Measurements from ENCODE around the gene SCD5.

DNA sequence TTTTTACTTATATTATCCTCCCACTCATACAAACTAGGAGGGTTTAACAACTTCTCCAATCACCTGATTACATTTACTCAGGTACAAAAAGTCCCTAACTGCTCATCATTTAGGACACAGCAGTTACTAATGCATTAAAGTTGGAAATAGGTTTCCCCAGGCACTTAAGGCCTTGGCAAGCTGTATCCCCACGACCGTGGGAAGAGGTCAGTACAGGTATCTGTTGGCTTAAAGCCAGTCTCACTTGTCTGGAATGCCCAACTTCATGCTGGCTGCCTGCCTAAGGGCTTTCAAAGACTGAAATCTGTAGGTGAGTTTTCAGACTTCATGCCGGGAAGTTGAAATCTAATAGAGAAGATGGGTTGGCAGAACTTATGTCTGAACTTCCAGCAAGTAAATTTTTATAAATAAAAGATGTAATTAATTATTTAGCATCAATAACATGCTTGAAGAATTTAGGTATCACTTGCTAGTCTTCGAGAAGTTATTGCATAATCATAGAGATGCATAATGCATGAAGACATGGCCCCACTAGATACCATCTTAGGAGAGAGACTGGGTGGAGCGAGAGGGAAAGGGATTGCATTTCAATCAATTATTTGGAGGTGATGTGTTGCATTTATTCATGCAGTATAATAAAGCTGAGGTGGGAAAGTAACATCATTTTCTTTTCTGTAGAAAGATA lies 54.2 kb downstream of the SCD5 start:
- no peak for TF ChIP-seq CREB1 (IDR thresholded peaks at IDR 0.05)
- TF ChIP-seq CREB1 (CRISPR knock-in tag; IDR thresholded peaks at IDR 0.05), result no peak
- no peak for TF ChIP-seq PBX3 (CRISPR knock-in tag; IDR thresholded peaks at IDR 0.05; ENCODE audit: borderline replicate concordance)
- no peak for TF ChIP-seq SRSF1 (optimal IDR thresholded peaks at IDR 0.05; ENCODE audit: low read depth, low read length)
- no peak for TF ChIP-seq SOX6 (IDR thresholded peaks at IDR 0.05)
- no peak for TF ChIP-seq SOX6 (CRISPR knock-in tag; IDR thresholded peaks at IDR 0.05)
- no peak for TF ChIP-seq NBN (conservative IDR thresholded peaks at IDR 0.05)
- TF ChIP-seq ZNF274 (CRISPR knock-in tag; IDR thresholded peaks at IDR 0.05), result no peak
- no peak for TF ChIP-seq KLF6 (CRISPR knock-in tag; IDR thresholded peaks at IDR 0.05)
- no peak for TF ChIP-seq ETV6 (CRISPR knock-in tag; conservative IDR thresholded peaks at IDR 0.05)
- TF ChIP-seq CTCF (CRISPR knock-in tag; IDR thresholded peaks at IDR 0.05), result no peak
